Activated T-cell treated with anti-CD3 and anti-CD28 coated beads, Interleukin-2, amount 50 U/mL, for 72 hours (primary cell): ENCODE measurements around the gene CCDC148. TPM values are rescaled to one million over a fixed set of nuclear protein-coding genes. Genes with fewer than 3 reads are reported as not detected.

Source experiments
- ATAC-seq, 2 donors: fragments of 150-1000 bp; cut with Tn5 transposase; replicated peaks in 1 of 2; 2 replicates each; pipeline ENCODE4 v1.10.0; 2021; ENCODE audit warnings: moderate library complexity in 2 of 2, mild to moderate bottlenecking in 1 of 2
- DNase-seq, 2 donors: peaks; one replicate each; pipeline ENCODE4 v3.0.0; 2021 to 2022; ENCODE audit warnings: mixed read lengths in 1 of 2
- H3K27ac Mint-ChIP-seq: one replicate; pipeline ENCODE4 v1.8.0; 2022; ENCODE audit warnings: mild to moderate bottlenecking, moderate library complexity, mixed read lengths
- H3K27me3 Mint-ChIP-seq: one replicate; pipeline ENCODE4 v1.8.0; 2022; ENCODE audit warnings: low read depth, mixed read lengths
- H3K36me3 Mint-ChIP-seq, 2 donors: one replicate each; pipeline ENCODE4 v1.8.0; 2022; ENCODE audit warnings: mixed read lengths in 2 of 2, mild to moderate bottlenecking in 1 of 2; ENCODE audit not compliant: insufficient read depth in 2 of 2
- H3K4me1 Mint-ChIP-seq: one replicate; pipeline ENCODE4 v1.8.0; 2022; ENCODE audit warnings: low read depth, mixed read lengths
- H3K4me3 Mint-ChIP-seq, 2 donors: one replicate each; pipeline ENCODE4 v1.8.0; 2022; ENCODE audit warnings: mild to moderate bottlenecking in 2 of 2, mixed read lengths in 2 of 2, moderate library complexity in 2 of 2
- H3K9me3 Mint-ChIP-seq, 2 donors: one replicate each; pipeline ENCODE4 v1.8.0; 2022; ENCODE audit warnings: mixed read lengths in 2 of 2
- total RNA-seq, 2 donors: library from RNA; stranded (reverse); gene quantifications; one replicate each; pipeline ENCODE4 v1.2.3, GENCODE V29; 2022

The CCDC148 gene
- total RNA-seq, 2 donors from 2014 or later: 0.14 TPM; not detected in 1

DNA sequence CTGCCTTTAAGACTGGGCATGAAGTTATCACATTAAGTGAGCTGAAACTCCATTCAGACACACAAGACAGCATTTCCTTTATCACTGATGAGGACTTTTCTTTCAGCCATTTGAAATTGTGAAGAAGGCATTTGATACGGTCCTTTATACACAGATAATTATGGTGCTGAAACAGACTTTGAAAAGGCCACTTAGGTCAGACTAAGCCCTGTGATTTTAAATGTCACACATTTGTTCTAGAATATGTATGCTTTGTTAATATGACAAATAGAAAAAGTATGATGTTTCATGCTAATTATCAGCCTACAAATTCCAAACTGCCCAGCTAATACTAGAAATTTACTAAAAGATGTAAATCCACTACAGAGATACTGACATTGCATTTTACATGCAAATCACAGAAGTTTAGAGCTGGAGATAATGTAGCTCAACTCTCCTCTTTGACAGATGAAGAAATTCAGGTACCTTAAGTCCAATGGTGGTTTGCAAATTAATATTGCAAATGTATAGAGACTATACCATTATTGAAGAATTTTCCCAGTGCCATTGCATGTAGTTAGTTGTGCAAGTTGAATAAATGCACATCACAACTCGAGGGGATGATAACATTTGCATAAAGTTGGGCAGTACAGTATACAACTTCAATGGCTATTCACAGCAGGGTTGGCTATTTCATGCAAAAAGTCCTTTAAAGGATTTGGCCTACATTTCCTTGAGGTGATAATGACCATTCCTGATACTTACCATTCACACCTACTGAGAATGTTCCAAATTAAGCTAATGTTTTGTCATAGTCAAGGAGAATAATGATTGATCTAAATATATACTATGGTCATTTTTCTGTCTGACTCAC, 179.7 kb downstream of the CCDC148 start:
- peaks cover 0 to 3% of the 10 kb centered on the region in 2 donors for H3K9me3 Mint-ChIP-seq
- H3K4me3 Mint-ChIP-seq: no peak overlapping the region
- no peaks in the 10 kb centered on the region for H3K4me1 Mint-ChIP-seq
- H3K27ac Mint-ChIP-seq: no peak overlapping the region
- ATAC-seq (no peak), DNase-seq (no peak)
- no peaks in the 10 kb centered on the region for H3K36me3 Mint-ChIP-seq
- no peaks in the 10 kb centered on the region for H3K27me3 Mint-ChIP-seq

- no peaks in the 10 kb centered on the region for H3K9me3 Mint-ChIP-seq
- peaks cover 8% of the 10 kb centered on the region for H3K27me3 Mint-ChIP-seq
- no peaks in the 10 kb centered on the region for H3K36me3 Mint-ChIP-seq
- no peak for DNase-seq
- no peak overlapping the region for H3K4me3 Mint-ChIP-seq
- ATAC-seq: no peak
- H3K27ac Mint-ChIP-seq: no peak overlapping the region
- no peaks in the 10 kb centered on the region for H3K4me1 Mint-ChIP-seq
These were observed 182.8 kb downstream of the CCDC148 start for GRCh38 chr2:158273791-158274190.

- Mint-ChIP-seq H3K36me3 (no peaks in the 10 kb centered on the region), H3K4me1 (no peaks in the 10 kb centered on the region), H3K9me3 (no peaks in the 10 kb centered on the region), H3K4me3 (no peak overlapping the region), H3K27ac (no peak overlapping the region), H3K27me3 (peaks cover 19% of the 10 kb centered on the region)
- no peak for DNase-seq
- no peak for ATAC-seq
These were observed 186.0 kb downstream of the CCDC148 start for GRCh38 chr2:158270536-158270935.

- Mint-ChIP-seq H3K4me1 (no peaks in the 10 kb centered on the region), H3K27me3 (peaks cover 23% of the 10 kb centered on the region)
- no peak for DNase-seq
These were observed 187.4 kb downstream of the CCDC148 start for GRCh38 chr2:158269143-158269542.

DNA sequence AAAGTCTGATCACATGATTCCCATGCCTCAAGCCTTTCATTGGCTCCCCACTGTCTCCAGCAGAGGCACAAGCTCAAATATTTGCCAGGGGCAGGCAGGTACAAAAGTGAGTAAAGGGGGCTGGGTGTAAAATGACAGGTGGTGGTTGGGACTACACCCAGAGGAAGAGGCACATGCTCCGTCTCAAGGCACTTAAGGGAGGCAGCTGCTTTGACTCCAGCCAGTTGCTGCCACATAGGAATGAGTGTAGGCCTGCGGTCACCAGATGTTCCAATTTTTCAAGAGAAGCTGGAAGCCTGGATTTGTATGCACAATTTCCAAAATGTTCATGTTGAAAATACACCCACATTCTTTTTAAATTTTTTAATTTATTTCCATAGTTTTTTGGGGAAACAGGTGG, 190.4 kb downstream of the CCDC148 start:
- Mint-ChIP-seq H3K4me1 (no peaks in the 10 kb centered on the region), H3K36me3 (no peaks in the 10 kb centered on the region), H3K27ac (no peak overlapping the region), H3K4me3 (no peak overlapping the region), H3K27me3 (peaks cover 31% of the 10 kb centered on the region), H3K9me3 (no peaks in the 10 kb centered on the region)
- no peak for DNase-seq
- no peak for ATAC-seq

More at GRCh38 chr2:158269143-158269542, 187.4 kb downstream of the CCDC148 start:
- no peak for ATAC-seq
- H3K36me3 Mint-ChIP-seq: no peaks in the 10 kb centered on the region
- no peaks in the 10 kb centered on the region for H3K9me3 Mint-ChIP-seq
- H3K4me3 Mint-ChIP-seq: no peak overlapping the region
- H3K27ac Mint-ChIP-seq: no peak overlapping the region

DNA sequence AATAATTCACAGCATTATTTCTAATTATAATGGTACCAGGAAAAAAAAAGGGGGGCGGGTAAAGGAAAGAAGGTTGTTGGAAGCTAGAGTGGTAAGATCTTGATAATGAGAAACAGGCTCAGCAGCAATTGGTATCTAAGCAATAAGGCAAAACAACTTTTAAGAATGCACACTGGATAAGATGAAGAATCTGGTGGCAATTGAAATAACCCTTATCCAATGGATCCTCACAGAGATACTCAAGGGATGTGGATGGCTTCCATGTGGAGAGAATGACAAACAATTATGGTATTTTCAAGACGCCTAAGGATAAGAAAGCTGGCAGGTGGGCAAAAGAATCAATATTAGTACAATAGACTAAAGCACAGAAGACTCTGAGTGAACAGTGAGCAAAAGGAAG, 201.3 kb downstream of the CCDC148 start:
- no peak overlapping the region for H3K27ac Mint-ChIP-seq
- no peak for DNase-seq
- no peaks in the 10 kb centered on the region for H3K36me3 Mint-ChIP-seq
- H3K9me3 Mint-ChIP-seq: no peaks in the 10 kb centered on the region
- no peak for ATAC-seq
- peaks cover 28% of the 10 kb centered on the region for H3K27me3 Mint-ChIP-seq
- no peaks in the 10 kb centered on the region for H3K4me1 Mint-ChIP-seq
- H3K4me3 Mint-ChIP-seq: no peak overlapping the region

- Mint-ChIP-seq H3K4me3 (no peak overlapping the region), H3K27ac (no peak overlapping the region), H3K27me3 (peaks cover 13% of the 10 kb centered on the region), H3K9me3 (no peaks in the 10 kb centered on the region), H3K36me3 (no peaks in the 10 kb centered on the region), H3K4me1 (no peaks in the 10 kb centered on the region)
- DNase-seq (no peak), ATAC-seq (no peak)
These were observed 203.4 kb downstream of the CCDC148 start for GRCh38 chr2:158253170-158253569.

DNA sequence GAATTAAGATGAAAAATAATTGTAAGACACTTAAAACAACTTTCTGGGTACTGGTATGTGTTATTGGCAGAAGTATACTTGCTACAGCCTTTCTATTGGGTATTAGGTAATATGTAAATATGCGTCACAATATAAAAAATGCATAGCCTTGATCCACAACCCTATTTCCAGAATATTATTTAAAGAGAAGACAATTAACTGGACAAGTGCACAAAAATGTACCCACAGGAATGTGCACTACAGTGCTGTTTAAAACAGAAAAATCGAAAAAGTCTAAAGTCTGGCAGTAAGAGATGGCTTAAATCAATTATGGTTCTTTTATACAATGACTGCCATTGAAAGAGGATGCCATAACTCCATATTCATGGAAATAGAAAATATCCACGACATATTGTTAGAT, 205.2 kb downstream of the CCDC148 start:
- peaks cover 13% of the 10 kb centered on the region for H3K27me3 Mint-ChIP-seq
- no peaks in the 10 kb centered on the region for H3K36me3 Mint-ChIP-seq
- H3K4me1 Mint-ChIP-seq: no peaks in the 10 kb centered on the region
- DNase-seq (no peak), ATAC-seq (no peak)
- H3K27ac Mint-ChIP-seq: no peak overlapping the region
- no peak overlapping the region for H3K4me3 Mint-ChIP-seq
- H3K9me3 Mint-ChIP-seq: no peaks in the 10 kb centered on the region

- Mint-ChIP-seq H3K27ac (no peak overlapping the region), H3K36me3 (no peaks in the 10 kb centered on the region), H3K4me1 (no peaks in the 10 kb centered on the region), H3K9me3 (no peaks in the 10 kb centered on the region), H3K4me3 (no peak overlapping the region), H3K27me3 (peaks cover 12% of the 10 kb centered on the region)
- DNase-seq (no peak), ATAC-seq (no peak)
These were observed 213.2 kb downstream of the CCDC148 start for GRCh38 chr2:158243392-158243791.

GRCh38 chr2:158242280-158242679, 214.3 kb downstream of the CCDC148 start:
- no peak for DNase-seq
- no peaks in the 10 kb centered on the region for H3K9me3 Mint-ChIP-seq
- no peak for ATAC-seq
- H3K27me3 Mint-ChIP-seq: peaks cover 12% of the 10 kb centered on the region
- no peaks in the 10 kb centered on the region for H3K4me1 Mint-ChIP-seq
- no peaks in the 10 kb centered on the region for H3K36me3 Mint-ChIP-seq
- no peak overlapping the region for H3K27ac Mint-ChIP-seq
- H3K4me3 Mint-ChIP-seq: no peak overlapping the region

DNA sequence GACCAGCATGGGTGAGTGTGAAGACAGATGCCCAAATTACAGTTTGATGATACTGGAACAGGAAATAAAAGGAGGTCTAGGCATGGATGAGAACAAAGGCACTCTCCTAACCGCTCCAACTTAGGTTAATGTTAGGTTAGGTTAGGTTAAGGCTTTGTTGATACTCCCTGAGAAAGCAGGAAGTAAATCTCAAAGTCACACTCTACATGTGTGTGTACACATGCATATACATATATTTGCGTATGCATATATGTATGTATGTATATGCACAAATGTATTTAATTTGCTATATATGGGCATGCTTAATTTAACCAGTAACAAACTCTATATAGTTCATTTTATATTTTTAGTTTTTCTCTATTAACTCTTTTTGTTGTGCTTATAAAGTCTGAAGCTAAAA, 215.6 kb downstream of the CCDC148 start:
- no peak for ATAC-seq
- H3K4me1 Mint-ChIP-seq: no peaks in the 10 kb centered on the region
- H3K4me3 Mint-ChIP-seq: no peak overlapping the region
- H3K9me3 Mint-ChIP-seq: no peaks in the 10 kb centered on the region
- no peak overlapping the region for H3K27ac Mint-ChIP-seq
- H3K27me3 Mint-ChIP-seq: peaks cover 12% of the 10 kb centered on the region
- no peak for DNase-seq
- no peaks in the 10 kb centered on the region for H3K36me3 Mint-ChIP-seq

- no peak overlapping the region for H3K27ac Mint-ChIP-seq
- no peaks in the 10 kb centered on the region for H3K36me3 Mint-ChIP-seq
- no peaks in the 10 kb centered on the region for H3K9me3 Mint-ChIP-seq
- peaks cover 9% of the 10 kb centered on the region for H3K27me3 Mint-ChIP-seq
- ATAC-seq (no peak), DNase-seq (no peak)
- H3K4me3 Mint-ChIP-seq: no peak overlapping the region
- H3K4me1 Mint-ChIP-seq: no peaks in the 10 kb centered on the region
These were observed 217.3 kb downstream of the CCDC148 start for GRCh38 chr2:158239271-158239670.

DNA sequence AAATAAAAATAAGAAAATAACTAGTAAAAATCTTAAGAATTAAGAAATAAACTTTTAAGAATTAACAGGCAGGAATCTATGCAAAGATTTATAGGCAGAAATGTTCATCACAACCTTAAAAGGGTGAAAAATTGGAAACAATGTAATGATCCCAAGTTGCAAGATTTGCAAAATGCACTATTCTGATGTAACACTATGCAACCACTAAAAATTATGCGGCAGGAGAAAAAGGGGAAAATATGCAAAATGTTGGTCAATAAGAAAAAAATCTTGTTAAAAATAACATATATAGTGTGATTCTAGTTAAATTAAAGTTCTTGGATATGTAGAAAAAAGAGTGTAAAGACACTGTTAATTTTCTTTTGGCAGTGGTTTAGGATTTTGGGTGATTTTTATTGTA, 222.1 kb downstream of the CCDC148 start:
- Mint-ChIP-seq H3K4me3 (no peak overlapping the region), H3K9me3 (no peaks in the 10 kb centered on the region), H3K36me3 (no peaks in the 10 kb centered on the region), H3K4me1 (no peaks in the 10 kb centered on the region), H3K27me3 (no peaks in the 10 kb centered on the region), H3K27ac (no peak overlapping the region)
- DNase-seq (no peak), ATAC-seq (no peak)

DNA sequence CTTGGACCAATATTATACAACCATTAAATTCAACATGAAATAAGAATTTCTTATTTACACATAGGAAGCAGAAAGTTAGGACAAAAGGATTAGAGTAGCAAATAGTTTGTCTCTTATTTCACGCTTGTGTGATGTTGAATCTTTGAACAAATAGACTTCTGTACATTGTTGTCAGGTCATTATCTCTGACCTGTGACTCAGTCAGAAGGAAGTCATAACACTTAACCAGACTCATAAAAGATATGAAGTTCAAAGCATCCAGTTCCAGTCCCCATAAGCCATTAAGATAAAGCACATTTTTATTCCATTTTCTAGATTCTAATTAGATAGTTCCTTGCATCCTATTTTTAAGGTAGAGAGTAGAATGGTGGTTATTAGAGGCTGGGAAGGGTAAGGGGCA, 224.1 kb downstream of the CCDC148 start:
- Mint-ChIP-seq H3K4me3 (no peak overlapping the region), H3K27ac (no peak overlapping the region), H3K9me3 (no peaks in the 10 kb centered on the region), H3K4me1 (no peaks in the 10 kb centered on the region), H3K27me3 (no peaks in the 10 kb centered on the region), H3K36me3 (no peaks in the 10 kb centered on the region)
- ATAC-seq (no peak), DNase-seq (no peak)
